HEK293 (cell line): Measurements from ENCODE around the gene NR1I2.

ENCODE experiments used
- CTCF ChIA-PET: fragments of 350-600 bp; formaldehyde crosslinking; extraction: SDS; loops from one replicate; lab custom pipeline; 2021; ENCODE audit warnings: antibody characterized with exemption; lab: Yijun Ruan, JAX
- POLR2A ChIA-PET: fragments of 300-600 bp; formaldehyde crosslinking; extraction: SDS; loops from one replicate; lab custom pipeline; 2020; ENCODE audit warnings: antibody characterized with exemption, inconsistent platforms; lab: Yijun Ruan, JAX
- H3K27ac ChIP-seq: fragments of 200-500 bp; sonication (Bioruptor generic); 2 replicates; pipeline ENCODE4 v1.5.1; 2014; ENCODE audit warnings: low read depth, low read length, control low read depth, inconsistent platforms; ENCODE audit errors: extremely low read depth
- H3K36me3 ChIP-seq, 2 experiments: fragments of 200-500 bp in 1 of 2; sonication (Bioruptor generic) in 1 of 2; 1 replicate in 1 of 2; 2 replicates in 1 of 2; pipeline ENCODE4 v1.5.1; 2014 to 2017; ENCODE audit warnings: inconsistent platforms in 2 of 2, low read length in 2 of 2; ENCODE audit not compliant: control insufficient read depth in 2 of 2, insufficient read depth in 1 of 2
- H3K4me1 ChIP-seq: fragments of 200-500 bp; sonication (Bioruptor generic); 2 replicates; pipeline ENCODE4 v1.5.1; 2014; ENCODE audit warnings: mild to moderate bottlenecking, low read length, inconsistent platforms; ENCODE audit not compliant: control insufficient read depth, insufficient read depth
- H3K4me3 ChIP-seq: 2 replicates; pipeline ENCODE4 v1.5.1; 2011; ENCODE audit warnings: low read depth, mild to moderate bottlenecking, control low read depth, low read length, moderate library complexity
- H3K9me3 ChIP-seq: fragments of 200-500 bp; sonication (Bioruptor generic); 2 replicates; pipeline ENCODE4 v1.5.1; 2014; ENCODE audit warnings: low read depth, low read length, inconsistent platforms; ENCODE audit not compliant: control insufficient read depth, insufficient read depth
- ELK4 ChIP-seq: IDR thresholded peaks from 2 replicates; pipeline ENCODE4 v1.6.1; 2011; ENCODE audit warnings: mild to moderate bottlenecking, low read depth, low read length, borderline replicate concordance
- HOXA7 ChIP-seq: sonication (generic); formaldehyde crosslinking; IDR thresholded peaks from 2 replicates; pipeline ENCODE4 v1.8.1; 2022; ENCODE audit warnings: missing genetic modification reagents, borderline replicate concordance
- HOXC10 ChIP-seq: sonication (generic); formaldehyde crosslinking; IDR thresholded peaks from 2 replicates; pipeline ENCODE4 v1.8.1; 2023; ENCODE audit warnings: mild to moderate bottlenecking, missing genetic modification reagents
- SP3 ChIP-seq: fragments of 450-650 bp; formaldehyde crosslinking; IDR thresholded peaks from 2 replicates; pipeline ENCODE4 v1.5.1; 2016; ENCODE audit warnings: missing biosample characterization, missing genetic modification characterization
- WT1 ChIP-seq: fragments of 450-650 bp; formaldehyde crosslinking; IDR thresholded peaks from 2 replicates; pipeline ENCODE4 v1.5.1; 2016; ENCODE audit warnings: missing biosample characterization, missing genetic modification characterization
- YY1 ChIP-seq: fragments of 450-650 bp; formaldehyde crosslinking; IDR thresholded peaks from 2 replicates; pipeline ENCODE4 v1.5.1; 2018; ENCODE audit warnings: missing biosample characterization, missing genetic modification characterization
- ZBTB10 ChIP-seq: fragments of 450-650 bp; formaldehyde crosslinking; IDR thresholded peaks from 2 replicates; pipeline ENCODE4 v1.5.1; 2016; ENCODE audit warnings: missing biosample characterization, missing genetic modification characterization
- ZBTB11 ChIP-seq: fragments of 450-650 bp; formaldehyde crosslinking; conservative IDR thresholded peaks from 2 replicates; pipeline ENCODE4 v1.5.1; 2016; ENCODE audit warnings: low read depth, missing biosample characterization, missing genetic modification characterization
- ZBTB26 ChIP-seq: fragments of 450-650 bp; formaldehyde crosslinking; optimal IDR thresholded peaks from 2 replicates; pipeline ENCODE3; 2016; ENCODE audit warnings: missing biosample characterization, mild to moderate bottlenecking, missing genetic modification characterization
- ZNF10 ChIP-seq: fragments of 450-650 bp; formaldehyde crosslinking; IDR thresholded peaks from 2 replicates; pipeline ENCODE4 v1.5.1; 2017; ENCODE audit warnings: missing biosample characterization, missing genetic modification characterization
- ZNF112 ChIP-seq: fragments of 450-650 bp; formaldehyde crosslinking; IDR thresholded peaks from 2 replicates; pipeline ENCODE4 v1.5.0; 2017; ENCODE audit warnings: missing biosample characterization, missing genetic modification characterization
- ZNF174 ChIP-seq: fragments of 450-650 bp; formaldehyde crosslinking; IDR thresholded peaks from 2 replicates; pipeline ENCODE4 v1.5.0; 2017; ENCODE audit warnings: missing biosample characterization, mild to moderate bottlenecking, missing genetic modification characterization
- ZNF292 ChIP-seq: fragments of 450-650 bp; formaldehyde crosslinking; IDR thresholded peaks from 2 replicates; pipeline ENCODE4 v1.5.1; 2016; ENCODE audit warnings: low read depth, missing biosample characterization, missing genetic modification characterization, borderline replicate concordance
- ZNF37A ChIP-seq: fragments of 450-650 bp; IDR thresholded peaks from 2 replicates; pipeline ENCODE4 v1.5.1; 2018; ENCODE audit warnings: missing biosample characterization, missing genetic modification characterization
- ZNF426 ChIP-seq: fragments of 450-650 bp; formaldehyde crosslinking; IDR thresholded peaks from 2 replicates; pipeline ENCODE4 v1.5.1; 2017; ENCODE audit warnings: missing biosample characterization, missing genetic modification characterization, mild to moderate bottlenecking, inconsistent platforms, moderate library complexity
- ZNF521 ChIP-seq: fragments of 450-650 bp; formaldehyde crosslinking; IDR thresholded peaks from 2 replicates; pipeline ENCODE4 v1.5.1; 2017; ENCODE audit warnings: missing biosample characterization, mild to moderate bottlenecking, missing genetic modification characterization
- ZNF639 ChIP-seq: fragments of 450-650 bp; formaldehyde crosslinking; IDR thresholded peaks from 2 replicates; pipeline ENCODE4 v1.5.1; 2016; ENCODE audit warnings: missing biosample characterization, missing genetic modification characterization
- TF ChIP-seq, protein P1 (sequence below): fragments of 450-650 bp; formaldehyde crosslinking; IDR thresholded peaks from 2 replicates; pipeline ENCODE4 v1.5.1; 2016; ENCODE audit warnings: missing biosample characterization, missing genetic modification characterization
- TF ChIP-seq, protein P2 (sequence below): fragments of 450-650 bp; formaldehyde crosslinking; IDR thresholded peaks from 2 replicates; pipeline ENCODE4 v1.5.1; 2016; ENCODE audit warnings: missing biosample characterization, missing genetic modification characterization

Gene NR1I2

DNA sequence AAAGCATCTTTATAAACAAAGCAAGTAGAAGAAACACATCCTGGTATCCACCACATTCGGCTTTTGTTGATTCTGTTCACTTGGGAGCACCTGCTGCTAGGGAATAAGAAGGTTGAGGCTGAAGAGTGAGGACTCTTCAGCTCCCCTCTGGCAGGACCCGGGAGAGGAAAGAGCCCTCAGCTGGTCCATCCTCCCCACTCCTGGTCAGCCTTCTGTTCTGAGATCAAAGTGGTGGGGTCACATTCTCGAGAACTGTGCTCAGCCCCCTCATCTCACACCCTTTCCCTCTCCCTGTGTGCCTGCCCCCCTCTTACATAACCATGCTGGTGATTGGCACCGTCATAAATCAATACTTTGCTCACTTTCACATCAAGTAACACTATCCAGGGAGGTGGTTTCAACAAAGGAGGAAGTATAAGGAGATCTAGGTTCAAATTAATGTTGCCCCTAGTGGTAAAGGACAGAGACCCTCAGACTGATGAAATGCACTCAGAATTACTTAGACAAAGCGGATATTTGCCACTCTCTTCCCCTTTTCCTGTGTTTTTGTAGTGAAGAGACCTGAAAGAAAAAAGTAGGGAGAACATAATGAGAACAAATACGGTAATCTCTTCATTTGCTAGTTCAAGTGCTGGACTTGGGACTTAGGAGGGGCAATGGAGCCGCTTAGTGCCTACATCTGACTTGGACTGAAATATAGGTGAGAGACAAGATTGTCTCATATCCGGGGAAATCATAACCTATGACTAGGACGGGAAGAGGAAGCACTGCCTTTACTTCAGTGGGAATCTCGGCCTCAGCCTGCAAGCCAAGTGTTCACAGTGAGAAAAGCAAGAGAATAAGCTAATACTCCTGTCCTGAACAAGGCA, at the start of gene NR1I2:
NR1I2 (plus strand) TSS at position 772 of the 869 bp plus-strand sequence.
- Histone ChIP-seq H3K4me3 (no peak within 1 kb of the TSS), H3K4me1 (no peaks in the 10 kb centered on the region), H3K9me3 (no peaks in the 10 kb centered on the region), H3K36me3 (no peaks in the 10 kb centered on the region), H3K27ac (no peak within 1 kb of the TSS)
- CTCF ChIA-PET = no interaction called here
- POLR2A ChIA-PET = no interaction called here
- TF ChIP-seq HOXA7 (CRISPR knock-in tag) (no peak), ZBTB26 (no peak), SP3 (tag by site-specific recombination) (no peak), YY1 (tag by site-specific recombination) (no peak), ZNF426 (tag by site-specific recombination) (no peak), WT1 (tag by site-specific recombination) (no peak), ZBTB11 (tag by site-specific recombination) (no peak), ZBTB10 (tag by site-specific recombination) (no peak), ELK4 (no peak), ZNF639 (tag by site-specific recombination) (no peak), ZNF292 (no peak), ZNF112 (no peak), ZNF174 (tag by site-specific recombination) (no peak), ZNF37A (tag by site-specific recombination) (no peak), ZNF10 (no peak), ZNF521 (tag by site-specific recombination) (no peak), HOXC10 (CRISPR knock-in tag) (no peak)
- TF ChIP-seq, protein P1, sequence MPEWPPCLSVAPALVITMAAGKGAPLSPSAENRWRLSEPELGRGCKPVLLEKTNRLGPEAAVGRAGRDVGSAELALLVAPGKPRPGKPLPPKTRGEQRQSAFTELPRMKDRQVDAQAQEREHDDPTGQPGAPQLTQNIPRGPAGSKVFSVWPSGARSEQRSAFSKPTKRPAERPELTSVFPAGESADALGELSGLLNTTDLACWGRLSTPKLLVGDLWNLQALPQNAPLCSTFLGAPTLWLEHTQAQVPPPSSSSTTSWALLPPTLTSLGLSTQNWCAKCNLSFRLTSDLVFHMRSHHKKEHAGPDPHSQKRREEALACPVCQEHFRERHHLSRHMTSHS (tag by site-specific recombination) = no peak
- TF ChIP-seq, protein P2, sequence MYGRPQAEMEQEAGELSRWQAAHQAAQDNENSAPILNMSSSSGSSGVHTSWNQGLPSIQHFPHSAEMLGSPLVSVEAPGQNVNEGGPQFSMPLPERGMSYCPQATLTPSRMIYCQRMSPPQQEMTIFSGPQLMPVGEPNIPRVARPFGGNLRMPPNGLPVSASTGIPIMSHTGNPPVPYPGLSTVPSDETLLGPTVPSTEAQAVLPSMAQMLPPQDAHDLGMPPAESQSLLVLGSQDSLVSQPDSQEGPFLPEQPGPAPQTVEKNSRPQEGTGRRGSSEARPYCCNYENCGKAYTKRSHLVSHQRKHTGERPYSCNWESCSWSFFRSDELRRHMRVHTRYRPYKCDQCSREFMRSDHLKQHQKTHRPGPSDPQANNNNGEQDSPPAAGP (tag by site-specific recombination) = no peak
